Gastrocnemius medialis (tissue), 4 donors: ENCODE data around the gene SCIN. TPM values are rescaled to one million over a fixed set of nuclear protein-coding genes. Genes with fewer than 3 reads are reported as not detected.
A peak's percentile ranks its signal among the peaks of the same experiment; 100 is the strongest.

Source experiments
- ATAC-seq, 2 donors: fragments of 150-250 bp; one replicate each; pipeline ENCODE4 v1.9.1; 2016
- DNase-seq, 2 donors: peaks; one replicate each; pipeline ENCODE4 v3.0.0-alpha.2; 2019
- H3K27ac ChIP-seq, 4 donors: fragments of 200-600 bp; sonication (generic); 1 replicate in 1 of 4; 2 replicates in 3 of 4; pipeline ENCODE4 v1.5.1; 2016 to 2018; ENCODE audit warnings: mild to moderate bottlenecking in 2 of 4, moderate library complexity in 1 of 4
- H3K27me3 ChIP-seq, 3 donors: fragments of 200-600 bp; sonication (generic) in 2 of 3; 1 replicate in 1 of 3; 2 replicates in 2 of 3; pipeline versions ENCODE4 v1.5.1 to v1.6.0; 2016 to 2019; ENCODE audit warnings: mild to moderate bottlenecking in 1 of 3, moderate library complexity in 1 of 3
- H3K36me3 ChIP-seq, 2 donors: fragments of 200-600 bp; sonication (generic) in 1 of 2; one replicate each; pipeline ENCODE4 v1.5.1; 2017 to 2018
- H3K4me1 ChIP-seq, 2 donors: fragments of 200-600 bp; sonication (generic) in 1 of 2; one replicate each; pipeline ENCODE4 v1.5.1; 2016 to 2017; ENCODE audit warnings: mild to moderate bottlenecking in 2 of 2
- H3K4me3 ChIP-seq, 4 donors: fragments of 200-600 bp; sonication (generic) in 3 of 4; 1 replicate in 1 of 4; 2 replicates in 3 of 4; pipeline ENCODE4 v1.5.1; 2016 to 2019; ENCODE audit warnings: mild to moderate bottlenecking in 2 of 4
- H3K9me3 ChIP-seq, 3 donors: fragments of 200-600 bp; sonication (generic) in 2 of 3; 1 replicate in 1 of 3; 2 replicates in 2 of 3; pipeline ENCODE4 v1.5.1; 2016 to 2019
- CTCF ChIP-seq, 5 experiments: fragments of 450-650 bp in 3 of 5; fragments of 200-600 bp in 2 of 5; sonication (generic) in 2 of 5; IDR thresholded peaks in 4 of 5; conservative IDR thresholded peaks in 1 of 5; 1 replicate in 4 of 5; 2 replicates in 1 of 5; pipeline ENCODE4 v1.5.1; 2016 to 2019; ENCODE audit warnings: antibody characterized with exemption in 5 of 5, mild to moderate bottlenecking in 3 of 5, moderate library complexity in 3 of 5
- POLR2A ChIP-seq, 2 donors: fragments of 450-650 bp; IDR thresholded peaks; one replicate each; pipeline ENCODE4 v1.6.1; 2017; ENCODE audit warnings: antibody characterized with exemption in 2 of 2, mild to moderate bottlenecking in 2 of 2, moderate library complexity in 2 of 2
- in situ Hi-C, 4 donors: fragments of 200-750 bp; cut with MboI; loops; one replicate each; pipeline versions ENCODE4 v1.15.0 to v1.8.0; 2017; ENCODE audit warnings: low sequenced_read_pairs in 4 of 4
- intact Hi-C: fragments of 100-400 bp; cut with DNase I; formaldehyde crosslinking; loops from one replicate; pipeline ENCODE4 v1.15.1; 2023; ENCODE audit warnings: low total_unique reads
- total RNA-seq, 4 donors: library from RNA; depleted of rRNA; stranded (reverse); fragments of >200 nt; gene quantifications; one replicate each; pipeline versions ENCODE4 v1.1.0 to v1.2.3, GENCODE V29; 2016

Gene SCIN
- total RNA-seq, 4 donors from 2014 or later: 0.09 to 2.4 (median 1.4) TPM; not detected in 1

- DNase-seq (no peak), ATAC-seq (no peak)
- Histone ChIP-seq H3K4me3 (no peak overlapping the region), H3K36me3 (no peaks in the 10 kb centered on the region), H3K27me3 (no peaks in the 10 kb centered on the region), H3K27ac (no peak overlapping the region), H3K4me1 (no peaks in the 10 kb centered on the region), H3K9me3 (no peaks in the 10 kb centered on the region)
- intact Hi-C loops: loop anchor here (1.0 kb wide), 1 partner anchor 624 kb away; no protein-coding TSS in a partner anchor
- peak; percentile 17 to 68 (median 45) for TF ChIP-seq CTCF (IDR thresholded peaks at IDR 0.05 in 4 of 5, conservative IDR thresholded peaks at IDR 0.05 in 1 of 5)
- no peak for TF ChIP-seq POLR2A (IDR thresholded peaks at IDR 0.05)
- in situ Hi-C loops: loop anchor here in 3 of 4 donors (25.0 kb wide), 2 partner anchors 623 to 1823 kb away; no protein-coding TSS in a partner anchor
Observed at GRCh38 chr7:12638851-12639456, 68.4 kb downstream of the SCIN start.

- Histone ChIP-seq H3K4me1 (no peaks in the 10 kb centered on the region), H3K36me3 (no peaks in the 10 kb centered on the region), H3K4me3 (no peak overlapping the region), H3K27ac (no peak overlapping the region), H3K27me3 (no peaks in the 10 kb centered on the region), H3K9me3 (no peaks in the 10 kb centered on the region)
- intact Hi-C loops: no loop called here
- TF ChIP-seq CTCF (IDR thresholded peaks at IDR 0.05 in 4 of 5, conservative IDR thresholded peaks at IDR 0.05 in 1 of 5) (no peak), POLR2A (IDR thresholded peaks at IDR 0.05) (no peak)
- DNase-seq (no peak), ATAC-seq (no peak)
- in situ Hi-C loops: loop anchor here (5.0 to 25.0 kb wide), 4 partner anchors 622 to 1822 kb away; no protein-coding TSS in a partner anchor
Observed at GRCh38 chr7:12640299-12641096, 70.0 kb downstream of the SCIN start.

DNA sequence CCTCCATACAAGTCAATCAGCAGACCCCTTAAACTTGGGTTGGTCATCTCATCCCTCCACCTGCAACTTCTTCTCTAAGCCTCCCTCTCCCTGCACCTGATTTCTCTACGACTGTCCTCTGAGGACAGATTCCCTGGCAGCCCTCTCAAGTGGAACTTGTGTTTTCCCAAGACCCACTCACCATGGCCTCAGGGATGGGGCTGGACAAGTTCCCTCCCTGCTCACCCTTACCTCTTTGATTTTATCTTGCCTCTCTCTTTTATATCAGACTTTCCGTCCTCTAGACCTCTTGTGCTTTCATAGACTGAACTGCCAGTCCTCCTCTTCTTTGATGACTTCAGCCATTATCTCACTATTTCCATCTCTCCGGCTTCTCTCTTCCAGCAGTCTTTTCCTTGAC lies 70.7 kb downstream of the SCIN start:
- H3K4me1 ChIP-seq: no peaks in the 10 kb centered on the region
- in situ Hi-C loops: loop anchor here (5.0 to 25.0 kb wide), 4 partner anchors 621 to 1821 kb away; no protein-coding TSS in a partner anchor
- intact Hi-C loops: no loop called here

DNA sequence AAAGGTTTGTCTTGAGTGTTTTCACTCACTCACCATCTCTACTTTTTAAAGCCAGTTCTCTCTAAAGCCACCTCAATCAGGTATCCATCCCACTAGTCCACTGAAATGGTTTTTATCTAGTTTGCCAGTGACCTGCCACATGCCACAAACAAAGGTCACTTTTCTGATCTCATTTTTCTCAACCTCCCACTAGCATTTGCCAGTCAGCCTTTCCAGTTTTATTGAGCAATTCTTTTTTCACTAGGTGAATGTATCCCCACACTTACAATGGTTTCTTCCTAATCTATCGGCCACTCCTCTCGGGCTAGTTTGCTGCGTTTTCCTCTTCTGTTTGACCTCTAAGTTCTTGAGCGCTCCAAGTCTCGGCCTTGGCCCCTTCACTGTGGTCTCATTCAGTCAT lies 72.0 kb downstream of the SCIN start:
- no peak for DNase-seq
- Histone ChIP-seq H3K4me3 (no peak overlapping the region), H3K9me3 (no peaks in the 10 kb centered on the region), H3K27ac (no peak overlapping the region), H3K4me1 (no peaks in the 10 kb centered on the region), H3K36me3 (no peaks in the 10 kb centered on the region), H3K27me3 (no peaks in the 10 kb centered on the region)
- no peak for ATAC-seq
- TF ChIP-seq POLR2A (IDR thresholded peaks at IDR 0.05) (no peak), CTCF (IDR thresholded peaks at IDR 0.05 in 4 of 5, conservative IDR thresholded peaks at IDR 0.05 in 1 of 5) (no peak)
- intact Hi-C loops: no loop called here
- in situ Hi-C loops: loop anchor here (5.0 to 25.0 kb wide), 4 partner anchors 620 to 1820 kb away; no protein-coding TSS in a partner anchor

More for the DNA sequence above, 70.7 kb downstream of the SCIN start:
- no peaks in the 10 kb centered on the region for H3K36me3 ChIP-seq
- no peak for DNase-seq
- no peak for ATAC-seq
- H3K27ac ChIP-seq: no peak overlapping the region
- no peak overlapping the region for H3K4me3 ChIP-seq
- no peaks in the 10 kb centered on the region for H3K9me3 ChIP-seq
- TF ChIP-seq POLR2A (IDR thresholded peaks at IDR 0.05) (no peak), CTCF (IDR thresholded peaks at IDR 0.05 in 4 of 5, conservative IDR thresholded peaks at IDR 0.05 in 1 of 5) (no peak)
- no peaks in the 10 kb centered on the region for H3K27me3 ChIP-seq
